Activated T-cell treated with anti-CD3 and anti-CD28 coated beads, Interleukin-2, amount 50 U/mL, for 24 hours (primary cell): Measurements from ENCODE around the gene STIMATE.

Experiments used
- DNase-seq: peaks from one replicate; pipeline ENCODE4 v3.0.0-alpha.2; 2020
- H3K27ac Mint-ChIP-seq: 2 replicates; pipeline ENCODE4 v1.8.0; 2020; ENCODE audit warnings: mild to moderate bottlenecking, mixed read lengths
- H3K27me3 Mint-ChIP-seq: 2 replicates; pipeline ENCODE4 v1.8.0; 2020; ENCODE audit warnings: mixed read lengths
- H3K36me3 Mint-ChIP-seq: 2 replicates; pipeline ENCODE4 v1.8.0; 2020; ENCODE audit warnings: low read depth, mixed read lengths
- H3K4me1 Mint-ChIP-seq: 2 replicates; pipeline ENCODE4 v1.8.0; 2020; ENCODE audit warnings: low read depth, mixed read lengths
- H3K4me3 Mint-ChIP-seq: 2 replicates; pipeline ENCODE4 v1.8.0; 2020; ENCODE audit warnings: mild to moderate bottlenecking, moderate library complexity, mixed read lengths
- H3K9me3 Mint-ChIP-seq: 2 replicates; pipeline ENCODE4 v1.8.0; 2020; ENCODE audit warnings: mixed read lengths

The STIMATE gene

DNA sequence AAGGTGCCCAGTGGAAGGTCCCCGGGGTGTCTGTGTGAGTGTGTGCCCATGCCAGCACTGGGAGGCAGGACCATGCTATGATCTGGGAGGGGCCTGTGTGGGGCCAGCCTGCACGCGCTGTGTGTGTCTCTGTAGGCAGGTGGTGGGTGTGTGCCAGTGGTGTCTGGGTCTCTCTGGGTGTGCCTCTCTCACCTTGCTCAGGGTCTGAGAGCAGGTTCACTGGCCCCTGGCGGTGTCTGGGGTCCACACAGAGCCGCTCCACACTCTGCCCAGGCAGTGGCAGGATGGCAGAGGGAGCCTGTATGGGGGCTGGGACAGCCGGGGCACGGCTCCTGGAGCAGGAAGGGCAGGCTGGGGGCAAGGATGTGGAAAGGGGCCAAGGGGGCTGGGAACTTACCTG, 79.5 kb downstream of the STIMATE start:
- Mint-ChIP-seq H3K36me3 (no peaks in the 10 kb centered on the region), H3K4me1 (no peaks in the 10 kb centered on the region), H3K27me3 (no peaks in the 10 kb centered on the region), H3K27ac (no peak overlapping the region), H3K4me3 (no peak overlapping the region), H3K9me3 (no peaks in the 10 kb centered on the region)
- DNase-seq, result no peak

DNA sequence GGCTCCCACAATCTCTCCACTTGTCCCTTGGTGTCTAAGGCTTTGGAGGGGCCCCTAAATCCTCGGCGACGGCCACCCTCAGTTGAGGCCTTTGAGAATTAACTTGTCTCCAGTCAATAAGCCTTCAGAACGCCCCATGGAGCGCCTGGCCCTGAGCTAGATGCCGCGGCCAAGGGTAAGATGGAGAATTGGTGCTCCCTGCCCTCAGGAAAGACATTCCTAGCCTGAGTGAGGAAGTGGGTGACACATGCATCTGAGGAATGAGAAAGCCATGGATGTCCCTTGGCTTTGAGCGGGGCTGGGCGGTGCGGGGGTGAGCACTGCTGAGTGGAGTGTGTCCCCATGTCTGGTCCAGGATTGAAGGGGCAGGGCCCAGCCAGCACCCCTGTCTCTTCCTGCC, 80.1 kb downstream of the STIMATE start:
- no peak for DNase-seq
- Mint-ChIP-seq H3K27me3 (no peaks in the 10 kb centered on the region), H3K9me3 (no peaks in the 10 kb centered on the region), H3K4me3 (no peak overlapping the region), H3K4me1 (no peaks in the 10 kb centered on the region), H3K36me3 (no peaks in the 10 kb centered on the region), H3K27ac (no peak overlapping the region)

DNA sequence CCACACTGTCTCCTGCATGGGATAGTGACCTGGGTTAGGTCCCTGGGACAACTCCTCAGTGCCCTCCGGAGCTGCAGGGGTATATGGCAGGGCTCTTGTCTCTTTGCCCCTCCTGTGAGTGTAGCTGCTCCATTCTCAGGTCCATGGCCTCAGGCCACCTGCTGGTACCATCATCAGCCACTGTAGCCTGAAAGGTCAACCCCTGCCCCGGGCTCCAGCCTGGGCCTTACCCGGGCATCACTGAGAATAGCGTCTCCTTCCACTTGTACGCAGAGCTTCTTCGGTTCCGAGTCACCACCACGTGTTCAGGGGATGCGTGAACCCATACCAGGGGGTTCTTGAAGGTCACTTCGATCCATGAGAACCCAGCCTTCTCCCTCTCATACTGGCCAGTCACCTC, 80.7 kb downstream of the STIMATE start:
- H3K4me3 Mint-ChIP-seq, result no peak overlapping the region
- no peaks in the 10 kb centered on the region for H3K27me3 Mint-ChIP-seq
- DNase-seq, result no peak
- H3K9me3 Mint-ChIP-seq, result no peaks in the 10 kb centered on the region
- no peaks in the 10 kb centered on the region for H3K36me3 Mint-ChIP-seq
- H3K27ac Mint-ChIP-seq, result no peak overlapping the region
- H3K4me1 Mint-ChIP-seq, result no peaks in the 10 kb centered on the region

DNA sequence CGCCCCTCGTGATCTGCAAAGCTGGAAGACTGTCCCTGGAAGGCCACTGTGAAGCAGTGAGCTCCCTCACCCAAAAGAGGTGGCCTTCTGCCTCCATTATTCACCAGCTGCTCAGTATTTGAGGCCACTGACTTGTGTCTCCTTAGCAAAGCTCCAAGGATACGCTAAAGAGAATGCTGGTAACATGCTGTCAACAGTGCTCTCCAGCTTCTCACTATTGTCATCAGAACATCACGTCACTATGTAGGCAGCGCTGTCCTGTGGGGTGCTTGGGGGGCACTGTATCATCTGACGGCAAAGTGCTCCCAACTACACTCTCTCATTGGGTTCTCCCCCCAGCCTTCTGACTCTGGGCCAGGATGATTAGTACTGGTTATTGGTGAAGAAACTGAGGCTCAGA, 81.1 kb downstream of the STIMATE start:
- H3K27me3 Mint-ChIP-seq, result no peaks in the 10 kb centered on the region
- no peak for DNase-seq
- no peaks in the 10 kb centered on the region for H3K9me3 Mint-ChIP-seq
- H3K27ac Mint-ChIP-seq, result no peak overlapping the region
- H3K4me1 Mint-ChIP-seq, result no peaks in the 10 kb centered on the region
- no peaks in the 10 kb centered on the region for H3K36me3 Mint-ChIP-seq
- H3K4me3 Mint-ChIP-seq, result no peak overlapping the region

DNA sequence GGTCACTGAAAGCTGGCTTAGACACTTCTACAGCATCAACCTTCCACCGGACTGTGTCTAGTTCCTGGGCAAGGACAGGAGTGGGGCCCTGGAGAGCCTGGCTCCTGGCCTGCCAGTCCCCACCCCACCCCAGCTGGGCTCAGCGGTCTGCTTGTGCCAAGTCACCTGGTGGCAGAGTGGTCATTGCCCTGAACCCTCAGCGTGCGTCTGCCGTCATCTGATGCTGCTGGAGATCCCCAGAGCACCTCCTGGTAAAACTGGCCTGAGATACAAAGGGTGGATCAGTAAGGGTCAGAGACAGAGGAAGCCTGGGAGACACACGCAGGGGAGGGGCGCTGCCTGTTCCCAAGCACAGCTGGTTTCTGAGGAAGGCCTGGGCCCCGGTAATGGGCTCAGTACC, 83.5 kb downstream of the STIMATE start:
- Mint-ChIP-seq H3K27ac (no peak overlapping the region), H3K9me3 (no peaks in the 10 kb centered on the region), H3K4me3 (no peak overlapping the region), H3K36me3 (no peaks in the 10 kb centered on the region), H3K4me1 (peaks cover 5% of the 10 kb centered on the region), H3K27me3 (no peaks in the 10 kb centered on the region)
- DNase-seq, result no peak

DNA sequence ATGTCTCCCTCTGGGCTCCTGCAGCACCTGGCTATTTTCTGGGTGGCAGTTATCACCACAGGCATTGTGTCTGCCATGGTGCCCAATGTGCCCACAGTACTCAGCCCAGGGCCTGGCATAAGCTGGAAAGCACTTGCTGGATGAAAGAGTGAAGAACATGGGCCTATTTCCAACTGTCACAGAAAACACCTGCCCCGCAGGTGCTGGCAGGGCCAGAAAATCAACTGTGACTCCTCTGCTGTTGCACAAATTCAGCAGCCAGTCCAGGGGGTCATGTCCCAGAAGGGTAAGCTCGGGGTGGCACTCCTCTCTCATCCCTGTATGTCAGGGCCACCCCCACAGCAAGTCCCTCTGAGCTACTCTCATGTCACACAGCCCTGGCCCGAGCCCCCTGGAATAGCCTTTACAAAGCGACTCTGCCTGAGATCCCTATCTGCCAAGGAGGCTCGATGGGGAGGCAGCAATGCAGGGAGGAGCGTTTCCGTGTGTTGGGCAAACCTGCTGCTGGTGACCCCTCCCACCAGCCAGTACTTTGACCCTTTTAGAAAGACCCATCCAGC, 85.8 kb downstream of the STIMATE start:
- H3K9me3 Mint-ChIP-seq, result no peaks in the 10 kb centered on the region
- DNase-seq, result no peak
- H3K36me3 Mint-ChIP-seq, result no peaks in the 10 kb centered on the region
- H3K27ac Mint-ChIP-seq, result no peak overlapping the region
- H3K4me1 Mint-ChIP-seq, result peaks cover 5% of the 10 kb centered on the region
- no peak overlapping the region for H3K4me3 Mint-ChIP-seq
- H3K27me3 Mint-ChIP-seq, result no peaks in the 10 kb centered on the region

DNA sequence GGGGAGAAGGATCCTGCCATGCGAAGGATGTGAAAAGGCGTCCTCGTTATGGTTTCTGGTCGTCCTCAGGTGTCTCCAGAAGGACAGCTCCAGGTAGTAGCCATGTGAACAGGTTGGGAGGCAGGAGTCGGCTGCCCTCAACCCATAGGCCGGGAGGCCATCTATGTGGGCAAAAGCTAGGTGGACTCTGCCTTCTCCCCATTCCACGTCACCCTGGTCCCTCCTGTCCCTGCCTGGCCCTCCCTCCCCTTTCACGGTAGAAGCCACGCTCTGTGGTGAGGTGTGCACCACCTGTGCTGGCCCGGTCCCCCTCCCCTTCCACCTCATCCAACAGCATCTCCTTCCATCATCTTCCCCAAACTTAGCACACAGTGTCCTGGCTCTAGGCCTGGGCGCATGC, 86.4 kb downstream of the STIMATE start:
- DNase-seq, result no peak
- peaks cover 5% of the 10 kb centered on the region for H3K4me1 Mint-ChIP-seq
- H3K27ac Mint-ChIP-seq, result no peak overlapping the region
- no peaks in the 10 kb centered on the region for H3K9me3 Mint-ChIP-seq
- H3K36me3 Mint-ChIP-seq, result no peaks in the 10 kb centered on the region
- no peaks in the 10 kb centered on the region for H3K27me3 Mint-ChIP-seq
- H3K4me3 Mint-ChIP-seq, result no peak overlapping the region

DNA sequence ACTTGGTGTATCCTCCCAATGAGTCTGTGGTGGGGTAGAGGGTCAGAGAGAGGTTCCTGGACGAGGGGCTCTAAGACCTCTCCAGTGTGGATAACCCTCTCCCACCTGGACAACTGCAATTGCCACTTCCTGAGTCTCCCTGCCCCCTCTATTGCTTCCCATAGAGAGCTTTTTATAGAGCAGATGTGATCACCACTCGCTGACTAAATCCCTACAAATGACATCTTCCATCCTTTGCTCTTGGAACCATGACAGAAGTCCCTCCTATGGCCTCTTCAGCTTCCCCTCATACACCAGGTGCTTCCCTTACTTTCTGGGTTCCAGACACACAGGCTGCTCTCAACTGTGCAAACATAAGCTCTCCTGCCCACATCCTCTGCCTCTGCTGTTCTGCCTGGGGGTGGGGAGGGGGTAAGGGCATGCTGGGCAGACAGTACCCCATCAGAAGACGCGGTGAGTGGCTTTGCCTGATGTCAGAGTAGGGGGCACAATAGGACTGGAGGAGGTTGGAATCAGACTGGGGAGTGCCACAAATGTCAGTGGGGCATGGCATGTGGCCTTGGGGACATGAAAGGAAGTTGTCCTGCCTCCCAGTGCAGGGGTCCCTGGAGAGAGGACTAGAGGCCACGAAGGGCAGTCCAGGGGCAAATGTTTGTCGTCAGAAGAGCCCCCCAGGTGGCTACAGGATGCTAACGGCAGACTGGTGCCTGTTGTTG, 87.5 kb downstream of the STIMATE start:
- Mint-ChIP-seq H3K4me3 (no peak overlapping the region), H3K36me3 (no peaks in the 10 kb centered on the region), H3K9me3 (no peaks in the 10 kb centered on the region), H3K27me3 (no peaks in the 10 kb centered on the region), H3K4me1 (peaks cover 5% of the 10 kb centered on the region), H3K27ac (no peak overlapping the region)
- no peak for DNase-seq

DNA sequence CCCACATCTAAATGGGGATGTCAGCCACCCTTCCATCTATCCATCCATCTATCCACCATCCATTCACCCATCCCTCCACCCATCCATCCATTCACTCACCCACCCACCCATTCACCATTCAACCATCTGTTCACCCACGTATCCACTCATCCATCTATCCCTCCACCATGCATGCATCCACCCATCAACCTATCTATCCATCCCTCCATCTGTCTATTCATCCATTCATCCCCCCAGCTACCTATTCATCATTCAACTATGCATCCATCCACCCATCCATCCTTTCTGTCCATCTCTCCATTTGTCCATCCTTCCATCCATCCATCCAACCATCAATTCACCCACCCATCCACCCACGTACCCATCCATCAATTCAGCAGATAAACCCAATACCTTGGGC, 88.2 kb downstream of the STIMATE start:
- Mint-ChIP-seq H3K27ac (no peak overlapping the region), H3K9me3 (no peaks in the 10 kb centered on the region), H3K27me3 (no peaks in the 10 kb centered on the region), H3K4me1 (peaks cover 5% of the 10 kb centered on the region), H3K4me3 (no peak overlapping the region), H3K36me3 (no peaks in the 10 kb centered on the region)
- DNase-seq, result no peak

DNA sequence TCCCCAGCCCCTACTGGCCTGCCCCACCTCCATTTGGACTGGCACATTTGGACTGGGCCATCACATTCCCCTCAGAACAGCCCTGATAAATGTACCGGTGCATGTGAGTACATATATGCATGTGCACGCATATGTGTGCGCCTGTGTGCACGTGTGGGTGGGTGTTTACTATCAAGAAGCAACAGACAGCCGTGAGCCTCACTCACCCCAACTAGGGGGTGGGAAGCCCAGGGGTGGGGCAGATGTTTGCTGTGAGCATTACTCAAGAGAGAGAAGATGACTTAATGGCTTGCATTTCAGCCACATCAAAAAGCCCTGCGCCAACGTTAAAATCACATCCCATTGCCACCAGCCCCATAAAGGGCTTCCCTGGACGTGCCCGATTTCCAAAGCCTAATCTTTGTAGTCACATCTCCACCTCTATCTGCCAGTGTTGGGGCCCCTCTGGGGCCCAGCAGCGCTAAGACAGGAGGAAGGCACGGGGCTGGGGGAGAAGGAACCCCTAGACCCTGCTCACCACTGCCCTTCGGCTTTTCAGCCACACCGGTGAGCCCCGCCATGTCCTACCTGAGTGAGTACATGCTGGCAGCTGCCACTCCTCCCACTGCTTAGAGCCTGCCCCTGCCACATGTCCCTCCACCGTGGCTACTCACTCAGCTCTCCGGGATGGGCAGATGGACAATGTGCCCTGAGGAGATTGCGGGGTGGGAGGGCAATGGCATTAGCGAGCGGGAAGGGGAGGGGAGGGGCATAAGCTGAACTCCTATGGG, 91.9 kb downstream of the STIMATE start:
- Mint-ChIP-seq H3K9me3 (no peaks in the 10 kb centered on the region), H3K4me3 (no peak overlapping the region), H3K36me3 (no peaks in the 10 kb centered on the region)

DNA sequence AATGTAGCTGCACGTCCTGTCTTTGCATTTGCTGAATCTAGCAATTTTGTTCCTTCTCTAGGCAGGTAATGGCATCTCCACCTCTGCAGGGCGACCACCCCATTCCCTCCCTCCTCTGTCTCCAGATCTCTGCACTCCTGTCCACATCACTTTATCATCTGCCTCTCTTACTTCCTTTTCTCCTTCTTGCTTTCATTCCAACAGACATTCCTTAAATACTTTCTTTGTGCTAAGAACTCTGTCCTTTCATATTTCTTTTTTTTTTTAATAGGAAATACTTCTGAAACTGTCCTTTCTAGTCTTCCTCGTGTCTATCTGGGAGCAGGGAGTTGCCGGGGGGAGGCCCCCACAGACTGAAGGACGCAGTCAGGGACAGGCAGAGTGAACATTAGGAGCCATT, 95.5 kb downstream of the STIMATE start:
- Mint-ChIP-seq H3K4me3 (no peak overlapping the region), H3K4me1 (no peaks in the 10 kb centered on the region), H3K27ac (no peak overlapping the region), H3K36me3 (no peaks in the 10 kb centered on the region), H3K27me3 (no peaks in the 10 kb centered on the region), H3K9me3 (no peaks in the 10 kb centered on the region)
- no peak for DNase-seq

More for the DNA sequence above, 91.9 kb downstream of the STIMATE start:
- Mint-ChIP-seq H3K4me1 (peaks cover 5% of the 10 kb centered on the region), H3K27ac (no peak overlapping the region), H3K27me3 (no peaks in the 10 kb centered on the region)
- DNase-seq, result no peak

DNA sequence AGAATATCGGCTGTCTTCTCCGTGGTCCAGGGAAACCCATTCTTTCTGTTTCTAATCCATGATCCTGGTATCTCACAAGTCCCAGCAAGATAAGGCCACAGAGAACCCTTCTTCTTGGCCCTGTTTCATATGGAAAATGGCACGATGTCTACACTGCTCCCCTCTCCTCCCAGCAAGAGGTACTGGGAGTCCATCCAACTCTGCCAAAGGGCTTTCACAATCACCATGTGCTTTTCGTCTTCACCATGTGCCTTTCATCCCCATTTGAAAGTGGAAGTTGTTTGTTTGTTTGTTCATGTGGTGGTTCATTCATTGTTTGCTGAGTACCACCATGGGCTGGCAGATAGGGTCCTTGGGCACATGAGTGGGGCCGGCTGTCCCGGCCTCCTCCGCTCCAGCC, 97.3 kb downstream of the STIMATE start:
- no peaks in the 10 kb centered on the region for H3K36me3 Mint-ChIP-seq
- no peaks in the 10 kb centered on the region for H3K27me3 Mint-ChIP-seq
- DNase-seq, result no peak
- no peak overlapping the region for H3K27ac Mint-ChIP-seq
- no peaks in the 10 kb centered on the region for H3K4me1 Mint-ChIP-seq
- no peak overlapping the region for H3K4me3 Mint-ChIP-seq
- H3K9me3 Mint-ChIP-seq, result no peaks in the 10 kb centered on the region

DNA sequence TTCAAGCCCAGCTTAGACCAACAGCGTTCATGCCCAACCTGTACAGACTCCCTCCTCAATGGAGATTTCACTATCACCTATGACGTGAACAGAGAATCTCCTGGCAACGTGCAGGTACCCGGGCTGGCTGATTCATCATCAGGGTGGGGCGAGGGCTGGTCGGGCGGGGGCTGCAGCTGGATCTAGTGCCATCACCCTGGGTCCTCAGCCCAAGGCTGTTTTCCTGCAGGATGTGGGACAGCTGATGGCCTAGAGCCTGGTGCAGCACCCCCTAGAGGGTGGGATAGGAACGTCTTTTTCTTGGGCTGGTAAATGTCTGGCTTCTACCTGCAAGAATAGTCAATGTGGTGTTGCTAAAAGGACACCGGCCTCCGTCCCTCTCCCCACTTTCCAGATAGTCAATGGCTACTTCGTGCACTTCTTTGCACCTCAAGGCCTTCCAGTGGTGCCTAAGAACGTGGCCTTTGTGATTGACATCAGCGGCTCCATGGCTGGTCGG, 98.3 kb downstream of the STIMATE start:
- Mint-ChIP-seq H3K27me3 (no peaks in the 10 kb centered on the region), H3K27ac (no peak overlapping the region), H3K36me3 (no peaks in the 10 kb centered on the region), H3K4me1 (no peaks in the 10 kb centered on the region), H3K4me3 (no peak overlapping the region), H3K9me3 (no peaks in the 10 kb centered on the region)
- DNase-seq, result peak; percentile 34

DNA sequence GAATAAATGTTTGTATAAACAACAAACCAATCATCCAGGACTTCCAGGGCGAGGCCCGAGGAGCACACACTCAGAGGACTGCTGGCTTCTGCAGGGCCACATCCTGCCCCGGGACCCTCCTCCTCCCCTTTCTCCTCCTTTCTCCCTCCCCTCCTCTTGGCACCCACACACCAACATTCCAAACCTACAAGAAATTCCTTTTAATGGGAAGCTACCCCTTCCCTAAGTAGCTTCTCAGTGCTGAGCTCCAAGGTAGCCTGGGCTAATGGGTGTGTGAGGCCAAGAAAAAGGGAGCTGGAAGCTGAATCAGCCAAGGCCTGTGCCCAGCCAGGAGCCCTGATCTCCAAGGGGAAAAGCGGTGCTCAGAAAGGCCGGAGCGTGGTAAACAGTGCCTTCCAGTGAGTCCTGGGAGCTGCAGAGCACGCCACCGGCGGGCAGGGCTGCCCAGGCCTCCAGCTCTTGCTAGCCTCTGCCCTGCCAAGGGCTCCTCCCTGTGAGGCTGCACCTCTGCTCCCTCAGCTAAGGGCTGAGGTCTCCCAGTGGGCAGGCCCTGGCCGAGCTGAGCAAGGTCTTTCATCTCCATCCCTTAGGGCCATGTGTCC, 98.9 kb downstream of the STIMATE start:
- no peaks in the 10 kb centered on the region for H3K9me3 Mint-ChIP-seq
- no peak for DNase-seq

DNA sequence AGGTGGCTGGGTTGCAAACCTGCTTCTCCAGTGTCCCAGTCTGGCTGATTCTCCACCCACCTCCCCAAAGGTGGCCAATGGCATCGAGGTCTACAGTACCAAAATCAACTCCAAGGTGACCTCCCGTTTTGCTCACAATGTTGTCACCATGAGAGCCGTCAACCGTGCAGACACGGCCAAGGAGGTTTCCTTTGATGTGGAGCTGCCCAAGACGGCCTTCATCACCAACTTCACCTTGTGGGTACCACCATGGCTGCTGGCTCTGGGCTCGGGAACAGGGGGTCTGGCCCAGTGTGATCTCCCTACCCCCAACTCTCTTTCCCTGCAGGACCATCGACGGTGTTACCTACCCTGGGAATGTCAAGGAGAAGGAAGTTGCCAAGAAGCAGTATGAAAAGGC, 100.9 kb downstream of the STIMATE start:
- H3K27ac Mint-ChIP-seq, result no peak overlapping the region
- H3K4me3 Mint-ChIP-seq, result no peak overlapping the region
- no peaks in the 10 kb centered on the region for H3K36me3 Mint-ChIP-seq
- H3K9me3 Mint-ChIP-seq, result no peaks in the 10 kb centered on the region
- H3K4me1 Mint-ChIP-seq, result no peaks in the 10 kb centered on the region
- no peaks in the 10 kb centered on the region for H3K27me3 Mint-ChIP-seq
- no peak for DNase-seq

More for the DNA sequence above, 98.9 kb downstream of the STIMATE start:
- Mint-ChIP-seq H3K4me3 (no peak overlapping the region), H3K4me1 (no peaks in the 10 kb centered on the region), H3K27ac (no peak overlapping the region), H3K36me3 (no peaks in the 10 kb centered on the region), H3K27me3 (no peaks in the 10 kb centered on the region)
